GM15510 (cell line): ENCODE measurements around the gene TBX20.

Experiments used
- POLR2A ChIP-seq: IDR thresholded peaks from 3 replicates; pipeline ENCODE4 v1.6.1; 2011; ENCODE audit warnings: borderline replicate concordance; ENCODE audit not compliant: insufficient read length; ENCODE audit errors: extremely low read depth

TBX20 gene, protein sequence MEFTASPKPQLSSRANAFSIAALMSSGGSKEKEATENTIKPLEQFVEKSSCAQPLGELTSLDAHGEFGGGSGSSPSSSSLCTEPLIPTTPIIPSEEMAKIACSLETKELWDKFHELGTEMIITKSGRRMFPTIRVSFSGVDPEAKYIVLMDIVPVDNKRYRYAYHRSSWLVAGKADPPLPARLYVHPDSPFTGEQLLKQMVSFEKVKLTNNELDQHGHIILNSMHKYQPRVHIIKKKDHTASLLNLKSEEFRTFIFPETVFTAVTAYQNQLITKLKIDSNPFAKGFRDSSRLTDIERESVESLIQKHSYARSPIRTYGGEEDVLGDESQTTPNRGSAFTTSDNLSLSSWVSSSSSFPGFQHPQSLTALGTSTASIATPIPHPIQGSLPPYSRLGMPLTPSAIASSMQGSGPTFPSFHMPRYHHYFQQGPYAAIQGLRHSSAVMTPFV

DNA sequence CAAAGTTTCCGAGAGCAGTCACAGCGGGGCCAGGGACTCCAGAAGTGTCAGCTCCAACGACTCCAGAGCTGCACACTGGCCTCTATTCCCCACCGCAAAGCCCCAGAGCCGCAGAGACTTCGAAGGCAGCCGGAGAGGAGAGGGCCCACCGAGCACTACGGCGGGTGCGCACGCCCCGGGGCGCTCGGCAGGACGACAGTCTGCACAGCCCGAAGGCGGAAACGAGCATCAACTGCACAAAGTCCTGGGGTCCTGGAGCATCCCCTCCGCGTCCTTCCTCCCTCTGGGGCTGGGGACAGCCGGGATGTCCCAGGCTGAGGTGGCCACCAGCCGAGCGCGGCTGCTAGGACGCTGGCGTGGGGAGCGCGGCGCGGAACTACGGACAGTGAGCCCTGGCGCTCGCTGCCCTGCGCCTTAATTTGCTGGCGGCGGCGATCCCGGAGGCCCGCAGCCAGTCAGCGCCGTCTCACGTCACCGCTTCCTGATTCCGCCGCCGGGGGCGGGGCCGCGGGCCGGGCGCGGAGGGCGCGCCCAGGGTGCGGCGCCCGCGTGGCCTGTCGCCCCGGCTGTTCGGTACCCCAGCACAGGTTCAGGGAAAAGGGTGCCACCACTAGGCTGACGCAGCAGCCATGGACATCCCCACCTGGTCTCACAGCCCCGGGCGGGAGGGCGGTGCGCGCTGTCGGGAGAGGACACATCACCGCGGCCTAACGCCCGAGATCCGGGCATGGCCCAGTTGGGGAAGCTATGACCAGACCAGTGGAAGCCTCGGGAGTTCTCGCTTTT is at the start of gene TBX20:
TBX20 (minus strand) TSS at position 391 of the 786 bp plus-strand sequence. CDS start 480 bp downstream, outside the sequence.
- TF ChIP-seq POLR2A: no peak

DNA sequence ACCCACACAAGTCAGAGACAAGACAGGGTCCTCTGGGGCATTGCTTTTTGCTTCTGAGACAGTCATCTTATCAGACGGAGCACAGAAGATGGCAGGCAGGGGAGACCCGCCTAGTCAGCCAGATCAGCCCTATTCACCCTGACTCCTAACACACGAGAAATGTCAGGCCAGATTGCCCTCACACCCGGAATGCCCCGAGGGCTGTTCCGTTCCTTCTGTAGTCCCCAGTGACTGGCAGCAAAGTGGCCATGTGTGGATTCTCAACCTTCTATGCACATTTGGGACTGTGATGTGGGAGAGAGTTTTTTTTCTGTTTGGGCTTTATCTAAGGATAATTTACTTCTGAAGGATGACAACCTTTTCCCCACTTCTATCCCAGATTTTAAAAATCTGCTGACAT is 35.5 kb upstream of the TBX20 start:
- TF ChIP-seq POLR2A: no peak

DNA sequence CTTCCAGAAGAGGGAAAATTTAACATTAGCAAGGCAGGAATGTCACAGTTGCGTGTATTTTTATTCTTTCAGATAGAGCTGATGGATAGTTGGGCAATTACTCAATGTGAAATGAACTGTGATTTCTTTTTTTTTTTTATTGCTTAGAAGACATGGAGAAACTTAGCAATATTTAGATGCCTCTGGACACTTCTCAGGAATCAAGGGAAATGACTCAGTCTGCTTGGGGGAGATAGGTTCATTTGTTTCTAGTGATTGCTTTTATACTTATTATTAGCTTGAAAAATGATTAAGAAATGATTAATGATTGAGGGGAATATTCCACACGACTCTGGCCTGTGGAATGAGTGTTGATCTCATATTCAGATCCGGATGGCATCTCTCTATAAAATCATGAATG is 33.1 kb upstream of the TBX20 start:
- no peak for TF ChIP-seq POLR2A

DNA sequence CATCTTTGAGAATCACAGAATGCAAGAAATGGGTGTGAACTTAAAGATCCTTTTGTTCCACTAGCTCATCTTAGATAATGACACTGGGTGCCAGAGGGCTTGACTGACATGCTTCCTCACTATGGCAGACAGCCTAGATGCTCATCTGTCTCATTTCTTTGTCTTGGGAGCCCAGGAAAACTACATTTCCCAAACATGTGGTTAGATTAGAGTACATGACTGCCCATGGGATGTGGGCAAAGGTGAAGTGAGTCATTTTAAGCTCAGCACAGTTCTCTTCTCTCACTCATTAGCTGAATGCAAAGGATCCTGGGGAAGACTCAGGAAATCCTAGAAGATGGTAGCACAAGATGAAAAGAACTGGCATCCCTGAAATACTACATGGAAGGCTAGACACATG is 32.5 kb upstream of the TBX20 start:
- no peak for TF ChIP-seq POLR2A

DNA sequence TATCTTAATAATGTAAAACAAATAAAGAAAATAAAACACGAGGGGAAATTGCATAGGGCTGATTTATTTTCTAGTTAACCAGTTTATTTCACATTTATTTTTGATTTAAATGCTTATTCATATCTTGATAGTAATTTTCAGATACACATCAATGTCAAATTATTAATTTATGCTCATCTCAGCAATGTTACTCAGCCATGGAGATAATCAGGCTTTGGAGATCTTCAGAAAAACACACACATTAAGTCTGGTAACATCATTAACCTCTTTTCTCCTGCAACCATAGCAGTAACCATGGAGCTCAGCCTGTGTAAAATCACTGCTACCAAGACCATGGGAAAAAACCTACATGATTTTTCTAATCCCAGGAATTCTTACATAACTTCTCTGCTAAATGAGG is 31.9 kb upstream of the TBX20 start:
- TF ChIP-seq POLR2A: no peak

DNA sequence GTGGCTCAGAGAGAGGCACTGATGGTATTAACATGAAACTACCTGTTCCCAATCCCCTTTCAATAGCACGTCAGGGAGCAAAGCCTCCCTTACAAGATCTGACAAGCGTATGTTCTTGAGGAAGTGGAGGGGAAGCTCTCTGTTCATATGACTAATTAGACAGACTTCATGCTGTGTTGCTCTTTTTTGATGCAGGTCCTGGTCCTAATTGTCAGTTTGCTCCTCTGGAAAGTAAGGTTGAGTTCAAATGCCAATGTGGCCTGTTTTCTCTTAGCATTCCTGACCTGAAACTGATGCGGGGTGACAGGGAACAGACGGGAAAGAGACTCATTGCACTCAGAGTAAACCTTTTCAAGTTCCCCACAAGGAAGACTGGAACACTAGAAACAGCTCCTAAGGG is 27.0 kb upstream of the TBX20 start:
- TF ChIP-seq POLR2A: no peak

DNA sequence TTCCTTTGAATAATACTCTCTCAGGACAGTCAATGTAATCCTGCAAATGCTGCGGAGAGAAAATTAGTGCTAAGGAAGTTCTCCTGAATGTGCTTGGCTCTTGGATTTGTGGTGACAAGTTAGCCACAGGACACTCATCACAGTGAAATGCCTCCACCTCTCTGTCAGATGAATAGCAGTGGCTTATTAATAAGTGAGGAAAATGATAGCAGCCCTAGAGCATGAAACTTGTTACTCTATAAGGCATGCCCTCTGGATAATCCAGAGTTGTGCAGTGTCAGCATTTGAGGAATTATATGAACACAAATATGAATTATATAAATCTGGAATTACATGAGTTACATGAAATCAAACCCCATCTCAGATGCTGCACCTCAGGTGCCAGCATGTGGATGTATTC is 23.5 kb upstream of the TBX20 start:
- no peak for TF ChIP-seq POLR2A

DNA sequence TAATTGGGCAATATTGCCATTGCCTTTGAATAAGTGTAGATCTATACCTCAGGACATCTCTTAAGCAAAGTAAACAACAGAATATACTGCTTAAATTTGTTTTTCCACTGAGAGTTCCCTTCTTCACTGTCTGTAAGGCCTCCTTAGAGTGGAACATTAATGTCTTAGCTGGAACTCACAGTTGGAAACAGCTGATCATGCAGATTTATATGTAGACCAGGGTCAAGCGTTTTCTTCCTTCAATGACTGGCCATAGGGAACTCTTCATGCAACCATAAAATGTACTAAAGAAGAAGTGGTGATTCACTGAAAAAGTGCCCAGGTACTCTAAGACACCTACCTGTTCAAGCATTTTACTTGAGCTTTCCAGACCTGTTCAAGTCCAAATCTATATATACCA is 18.3 kb upstream of the TBX20 start:
- TF ChIP-seq POLR2A: no peak

DNA sequence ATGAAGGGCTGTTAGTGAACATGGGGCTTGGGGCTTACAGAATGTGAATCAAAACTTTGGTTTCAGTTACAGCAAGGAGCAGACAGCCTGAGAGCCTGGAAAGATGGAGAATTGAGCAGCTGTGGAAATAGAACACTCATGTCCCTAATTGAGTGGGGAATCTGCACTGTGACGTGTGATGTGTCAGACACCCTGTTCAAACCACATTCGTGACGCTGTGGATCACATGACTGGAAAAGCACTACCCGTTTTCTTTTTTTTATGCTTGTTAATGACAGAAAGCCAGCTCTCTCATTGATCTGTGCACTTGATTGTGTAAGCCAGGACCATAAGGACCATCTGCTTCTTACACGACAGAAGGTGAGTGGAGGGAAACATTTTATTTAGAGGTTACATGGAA is 15.1 kb upstream of the TBX20 start:
- TF ChIP-seq POLR2A: no peak

DNA sequence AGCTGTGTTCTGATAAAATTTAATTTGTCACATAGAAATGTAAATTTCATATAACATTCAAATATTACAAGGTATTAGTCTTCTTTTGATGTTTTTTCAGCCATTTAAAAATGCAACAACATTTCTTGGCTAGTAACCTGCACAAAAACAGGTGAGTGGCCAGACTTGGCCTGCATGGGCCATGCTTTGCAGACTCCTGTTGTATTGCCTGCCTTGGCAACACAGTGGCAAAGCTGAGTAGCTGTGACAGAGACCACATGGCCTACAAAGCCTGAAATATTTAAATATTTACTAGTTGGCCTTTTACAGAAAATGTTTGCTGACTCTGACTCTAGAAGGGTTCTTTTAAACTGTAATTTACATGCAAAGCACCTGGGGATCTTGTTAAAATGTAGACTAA is 13.5 kb upstream of the TBX20 start:
- no peak for TF ChIP-seq POLR2A

DNA sequence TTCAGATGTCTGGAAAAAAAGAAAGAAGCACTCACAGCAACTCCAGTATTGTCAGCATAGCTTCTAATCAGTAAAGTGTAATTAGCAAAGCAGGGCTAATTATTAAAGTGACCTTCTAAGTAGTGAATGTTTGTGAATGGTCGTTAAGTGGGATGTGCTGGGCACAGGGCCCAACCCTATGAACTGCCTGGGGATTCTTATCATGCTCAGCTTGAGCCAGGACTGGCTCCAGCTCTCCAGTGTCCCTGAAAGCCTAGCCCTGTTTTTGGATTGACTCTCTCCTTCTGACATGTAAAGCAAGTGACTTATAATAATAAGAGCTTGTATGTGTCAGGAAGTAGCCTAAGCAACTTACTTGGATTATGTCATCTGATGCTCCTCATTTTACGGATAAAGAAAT is 9.5 kb upstream of the TBX20 start:
- no peak for TF ChIP-seq POLR2A

DNA sequence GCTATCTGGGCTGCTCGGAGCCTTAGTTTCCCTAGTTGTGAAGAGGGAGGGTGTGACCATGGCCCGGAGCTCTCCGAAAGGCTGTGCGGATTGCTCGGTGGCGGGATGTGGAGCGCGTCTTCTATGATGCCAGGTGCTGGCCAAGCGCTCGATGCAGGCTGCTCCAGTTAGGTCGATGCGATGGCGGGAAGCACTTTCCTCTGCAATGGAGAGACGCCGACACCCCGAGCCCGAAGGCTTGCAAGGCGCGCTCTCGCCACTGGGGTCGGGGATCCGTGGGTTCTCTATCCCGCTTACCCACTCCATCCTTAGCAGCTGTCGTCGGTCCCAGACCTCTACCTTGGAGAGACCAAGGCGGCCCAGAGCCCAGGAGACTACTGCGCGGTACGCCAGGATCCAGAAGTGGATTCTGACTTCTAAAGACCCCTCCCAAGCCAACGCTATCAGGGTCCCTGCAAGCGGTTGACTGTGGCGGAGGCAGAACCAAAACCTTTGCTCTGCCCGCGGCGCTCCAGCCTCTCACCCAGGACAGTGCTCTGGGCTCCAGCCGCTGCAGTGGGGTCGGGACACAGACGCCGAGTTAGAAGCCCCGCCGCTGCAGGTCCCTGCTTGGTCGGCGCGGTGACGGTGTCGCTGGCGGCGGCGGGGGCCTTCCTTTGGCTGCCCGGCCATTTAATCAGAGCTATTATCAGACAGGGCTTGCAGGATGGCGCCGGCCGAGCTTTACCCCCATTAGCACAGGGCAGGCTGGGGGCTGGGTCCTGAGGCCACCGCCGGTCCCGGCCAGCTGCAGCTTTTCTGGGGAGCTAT is 7.8 kb upstream of the TBX20 start:
- TF ChIP-seq POLR2A: no peak

DNA sequence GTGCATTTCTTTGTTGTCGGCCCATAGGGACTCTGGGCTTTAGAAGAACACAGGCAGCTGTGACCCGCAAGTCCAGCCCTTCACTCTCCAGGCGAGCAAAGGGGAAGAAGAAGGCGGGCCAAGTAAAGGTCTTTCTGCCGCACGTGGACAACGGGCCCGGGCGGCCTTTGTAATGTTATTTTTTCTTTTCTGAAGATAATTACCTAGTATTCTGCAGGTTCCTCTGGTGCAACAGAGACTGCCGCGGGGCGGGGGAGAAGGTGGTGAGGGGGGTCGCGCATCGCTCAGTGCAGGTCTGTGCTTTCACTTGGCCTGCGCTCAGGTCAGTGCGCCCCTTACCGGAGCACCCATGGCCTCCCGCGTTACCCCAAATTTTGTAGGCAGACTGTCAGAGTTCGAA is 7.1 kb upstream of the TBX20 start:
- no peak for TF ChIP-seq POLR2A

DNA sequence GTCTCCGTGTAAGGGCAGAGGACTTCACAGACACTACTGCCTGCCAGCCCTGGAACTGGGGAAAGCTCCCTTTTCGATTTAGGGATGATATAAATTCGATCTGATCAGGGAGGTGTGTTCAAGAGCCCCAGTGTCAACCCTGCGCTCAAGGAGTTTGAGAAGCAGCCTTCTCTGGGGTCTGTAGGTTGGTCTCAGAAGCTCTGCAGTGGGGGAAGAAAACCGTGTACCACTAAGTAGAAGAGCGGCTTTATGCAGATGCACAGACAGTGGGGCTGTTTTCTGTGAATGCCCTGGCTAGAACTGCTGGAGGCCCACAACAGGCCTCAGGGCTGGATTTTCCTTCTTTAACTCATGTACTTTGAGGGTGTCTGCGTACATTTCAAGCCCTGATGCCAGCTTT is 6.3 kb upstream of the TBX20 start:
- no peak for TF ChIP-seq POLR2A

DNA sequence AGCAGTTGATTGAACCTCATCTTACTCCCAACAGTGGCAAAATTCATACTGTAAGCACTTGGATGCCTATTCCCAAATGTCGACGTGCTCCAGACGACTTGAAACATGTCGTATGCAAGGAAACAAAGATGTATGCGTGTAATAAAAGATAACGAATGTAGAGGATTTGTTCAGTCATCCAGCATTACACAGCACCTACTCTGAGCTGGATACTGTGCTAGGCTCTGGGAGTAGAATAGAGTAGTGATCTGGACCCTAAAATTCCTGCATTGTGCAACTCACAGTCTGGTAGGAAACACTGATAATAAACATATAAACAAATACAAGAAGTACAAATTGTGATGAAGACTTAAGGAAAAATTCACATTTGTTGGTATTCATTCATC is 5.6 kb upstream of the TBX20 start:
- no peak for TF ChIP-seq POLR2A
